ENCODE results near the gene SMIM24.
"Not testable (repeated sequence)": the region's sequence is repeated elsewhere in the genome, so short reads cannot be mapped to it uniquely, and the experiment has no call there.

The SMIM24 gene

DNA sequence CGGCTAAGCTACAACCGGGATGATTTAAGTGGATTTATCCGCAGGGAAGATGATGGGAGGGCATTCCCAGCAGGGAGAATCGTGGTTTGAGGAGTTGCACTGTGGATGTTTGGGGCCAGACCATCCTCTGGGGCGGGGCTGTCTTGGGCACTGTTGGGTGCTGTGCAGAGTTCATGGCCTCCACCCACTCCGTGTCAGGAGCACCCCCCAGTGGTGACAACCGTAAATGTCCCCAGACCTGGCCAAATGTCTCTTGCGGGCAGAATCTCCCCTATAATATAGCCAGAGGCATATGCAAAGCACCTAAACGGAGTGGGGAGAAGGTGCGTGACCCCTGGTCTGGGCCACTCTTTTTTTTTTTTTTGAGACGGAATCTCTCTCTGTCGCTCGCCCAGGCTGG lies 40.2 kb downstream of the SMIM24 start:
- DNase-seq (ENCODE audit: extremely low read depth in 1 of 2, low read depth in 1 of 2): peak; percentile 21 to 49

- peak; percentile 92 to 95 for DNase-seq (ENCODE audit: extremely low read depth in 1 of 2, low read depth in 1 of 2)
These were observed 45.4 kb downstream of the SMIM24 start for GRCh38 chr19:3434630-3435553.

DNA sequence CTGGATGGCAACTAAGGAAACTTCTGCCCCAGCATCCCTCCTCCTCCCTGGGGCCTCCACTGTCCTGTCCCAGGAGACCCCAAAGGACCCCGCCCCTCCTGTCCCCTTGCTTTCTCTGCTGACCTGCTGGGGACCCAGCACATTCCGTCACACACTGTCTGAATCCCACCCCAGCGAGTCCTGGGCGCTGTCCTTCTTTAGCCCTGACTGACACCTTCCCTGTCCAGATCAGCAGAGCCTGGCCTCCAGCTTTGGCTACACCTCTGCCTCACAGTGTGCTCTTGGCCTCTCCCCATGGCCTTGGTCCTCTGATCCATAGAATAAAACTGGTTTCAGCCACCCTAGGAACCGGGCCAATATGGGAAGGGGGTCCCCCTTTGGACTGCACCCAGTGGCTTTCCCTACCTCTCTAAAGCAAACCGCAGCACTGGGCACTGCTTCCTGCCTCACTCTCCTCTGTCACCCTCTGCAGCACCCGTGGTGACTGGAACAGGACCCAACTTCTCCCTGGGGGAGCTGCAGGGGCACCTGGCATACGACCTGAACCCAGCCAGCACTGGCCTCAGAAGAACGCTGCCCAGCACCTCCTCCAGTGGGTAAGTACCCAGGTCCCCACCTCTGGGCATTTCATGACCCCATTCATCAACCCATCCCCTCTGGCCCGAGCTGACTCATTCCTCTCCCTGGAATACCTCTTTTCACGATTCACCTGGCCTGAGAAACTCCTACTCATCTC lies 46.4 kb downstream of the SMIM24 start:
- DNase-seq (ENCODE audit: extremely low read depth in 1 of 2, low read depth in 1 of 2): no peak

GRCh38 chr19:3433313-3433712 lies 47.0 kb downstream of the SMIM24 start:
- DNase-seq (ENCODE audit: extremely low read depth in 1 of 2, low read depth in 1 of 2): no peak

DNA sequence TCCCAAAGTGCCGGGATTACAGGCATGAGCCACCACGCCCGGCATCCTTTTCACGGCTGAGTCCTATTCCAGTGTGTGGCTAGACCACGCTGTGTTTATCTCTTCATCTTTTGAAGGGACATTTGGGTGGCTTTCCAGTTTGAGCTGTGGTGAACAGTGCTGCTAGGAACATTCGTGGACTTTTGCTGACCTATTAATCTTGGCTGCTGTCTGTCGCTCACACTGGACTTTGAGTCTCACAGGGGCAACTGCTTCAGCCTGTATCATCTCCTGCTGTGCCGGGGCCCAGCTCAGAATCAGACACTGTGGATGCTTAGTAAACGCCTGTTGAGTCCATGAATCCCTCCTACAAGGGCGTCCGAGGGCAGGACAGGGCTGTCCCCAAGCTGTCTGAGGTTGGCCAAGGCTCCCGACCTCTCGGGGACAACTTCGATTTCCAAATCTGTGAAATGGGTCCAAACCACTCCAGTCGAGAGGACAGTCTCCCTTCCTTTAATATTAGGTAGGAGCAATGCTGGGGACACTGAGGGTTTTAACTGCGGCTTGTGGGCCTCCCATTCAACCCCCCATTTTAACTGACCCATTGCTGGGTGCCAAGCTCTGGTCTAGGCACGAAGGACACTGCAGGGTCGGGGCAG lies 48.4 kb downstream of the SMIM24 start:
- DNase-seq (ENCODE audit: extremely low read depth in 1 of 2, low read depth in 1 of 2): no peak

DNA sequence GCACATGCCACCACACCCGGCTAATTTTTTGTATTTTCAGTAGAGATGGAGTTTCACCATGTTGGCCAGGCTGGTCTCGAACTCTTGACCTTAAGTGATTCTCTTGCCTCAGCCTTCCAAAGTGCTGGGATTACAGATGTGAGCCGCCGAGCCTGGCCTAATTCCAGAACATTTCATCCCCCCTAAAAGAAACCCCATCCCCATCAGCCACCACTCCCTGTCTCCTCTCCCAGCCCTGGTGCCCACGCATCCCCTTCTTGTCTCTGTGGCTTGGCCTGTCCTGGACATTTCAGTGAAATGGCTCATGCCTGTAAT lies 50.0 kb downstream of the SMIM24 start:
- DNase-seq (ENCODE audit: extremely low read depth in 1 of 2, low read depth in 1 of 2): not testable (repeated sequence)

GRCh38 chr19:3426433-3426832 lies 53.9 kb downstream of the SMIM24 start:
- DNase-seq (ENCODE audit: extremely low read depth in 1 of 2, low read depth in 1 of 2): no peak

All from stimulated activated CD8-positive, alpha-beta memory T cell treated with anti-CD3 and anti-CD28 coated beads, Interleukin-7, amount 100 ng/mL, for 48 hours (primary cell).